HS-5 (cell line): ENCODE measurements around the gene KRT23.

ENCODE experiments used
- DNase-seq: peaks from one replicate; pipeline ENCODE4 v3.0.0-alpha.2; 2012; ENCODE audit warnings: low read depth

The KRT23 gene

GRCh38 chr17:40909755-40910154 is 27.7 kb downstream of the KRT23 start:
- DNase-seq: no peak

DNA sequence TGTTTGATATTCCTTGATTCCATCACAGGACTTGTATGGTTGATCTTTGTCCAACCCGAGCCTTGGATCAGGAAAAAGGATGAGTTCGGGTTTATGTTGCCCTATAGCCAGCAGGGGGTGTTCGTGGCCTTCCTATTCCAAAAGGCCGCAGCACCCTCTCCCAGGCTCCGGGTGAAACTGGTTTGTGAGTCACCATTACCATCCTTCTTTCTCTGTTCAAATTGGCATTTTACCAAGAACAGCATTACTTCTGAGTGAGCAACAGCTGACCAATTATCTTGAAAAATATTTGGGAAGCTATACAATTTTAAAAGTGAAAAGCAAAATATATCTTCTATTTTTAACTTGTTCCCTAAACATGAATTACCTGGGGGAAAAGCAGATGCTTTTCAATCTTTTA is 28.1 kb downstream of the KRT23 start:
- DNase-seq: peak; percentile 89

DNA sequence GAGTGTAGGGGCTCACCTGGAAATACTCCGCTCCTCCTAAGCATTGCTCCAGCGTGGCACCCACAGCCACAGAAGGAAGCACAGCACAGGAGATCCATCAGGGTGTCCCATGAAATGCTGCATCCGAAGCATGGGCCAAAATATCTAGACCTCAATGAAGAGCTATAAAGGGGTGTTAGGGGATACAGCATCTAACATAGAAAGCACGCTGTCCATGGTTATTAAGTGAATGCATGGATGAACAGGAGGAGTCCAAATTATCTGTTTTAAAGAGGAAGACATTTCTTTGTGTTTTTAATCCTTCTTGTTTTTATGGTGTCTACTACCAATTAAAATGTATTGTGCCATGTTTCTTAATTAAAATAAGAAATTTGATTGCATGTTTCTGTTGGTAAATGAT is 30.8 kb downstream of the KRT23 start:
- DNase-seq: no peak

- DNase-seq: no peak
Observed at GRCh38 chr17:40905370-40905769, 32.1 kb downstream of the KRT23 start.

GRCh38 chr17:40903129-40903847 is 34.2 kb downstream of the KRT23 start:
- DNase-seq: no peak

DNA sequence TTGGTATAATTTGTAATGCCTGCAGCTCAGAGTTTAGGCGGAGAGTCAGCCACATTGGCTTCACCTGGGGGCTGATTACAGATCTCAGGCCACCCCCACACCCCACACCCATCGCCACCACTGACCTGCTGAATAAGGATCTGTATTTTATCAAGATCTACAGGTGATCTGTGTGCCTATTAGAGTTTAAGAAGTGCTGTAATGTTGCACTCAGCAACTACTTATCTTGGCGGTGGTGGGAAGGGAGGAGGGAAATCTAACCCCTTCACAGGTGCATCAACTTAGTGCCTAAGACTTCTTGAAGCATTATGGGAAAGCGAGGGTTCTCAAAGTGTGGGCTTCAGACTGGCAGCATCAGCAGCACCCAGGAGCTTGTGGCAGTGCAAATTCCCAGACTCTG is 34.9 kb downstream of the KRT23 start:
- no peak for DNase-seq

GRCh38 chr17:40901981-40902474 is 35.4 kb downstream of the KRT23 start:
- no peak for DNase-seq

DNA sequence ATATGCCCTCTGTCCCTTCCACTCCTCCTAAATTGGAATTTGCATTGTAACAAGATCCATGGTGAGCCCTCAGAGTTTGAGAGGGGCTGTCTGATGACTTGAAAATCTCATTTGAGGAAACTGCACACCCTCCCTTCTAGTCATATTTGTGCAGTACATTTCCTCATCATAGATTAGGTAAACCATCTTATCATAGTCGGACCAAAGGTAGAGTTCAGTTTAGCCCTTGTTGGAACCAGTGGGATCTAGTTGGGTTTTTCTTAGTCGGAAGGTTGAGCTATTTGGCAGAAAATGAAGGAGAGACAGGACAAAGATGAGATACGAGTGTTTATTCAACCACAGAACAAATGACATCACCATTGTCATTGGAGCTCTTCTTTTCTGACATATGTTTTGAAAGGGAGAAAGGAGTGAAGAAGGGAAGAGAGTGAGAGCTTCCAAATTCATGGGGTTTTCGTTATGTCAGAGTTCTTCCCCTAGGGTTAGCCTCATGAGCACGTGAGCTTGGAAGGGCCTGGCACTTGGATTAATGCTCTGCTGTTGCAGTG is 36.6 kb downstream of the KRT23 start:
- DNase-seq: no peak

GRCh38 chr17:40896916-40897455 is 40.5 kb downstream of the KRT23 start:
- no peak for DNase-seq

DNA sequence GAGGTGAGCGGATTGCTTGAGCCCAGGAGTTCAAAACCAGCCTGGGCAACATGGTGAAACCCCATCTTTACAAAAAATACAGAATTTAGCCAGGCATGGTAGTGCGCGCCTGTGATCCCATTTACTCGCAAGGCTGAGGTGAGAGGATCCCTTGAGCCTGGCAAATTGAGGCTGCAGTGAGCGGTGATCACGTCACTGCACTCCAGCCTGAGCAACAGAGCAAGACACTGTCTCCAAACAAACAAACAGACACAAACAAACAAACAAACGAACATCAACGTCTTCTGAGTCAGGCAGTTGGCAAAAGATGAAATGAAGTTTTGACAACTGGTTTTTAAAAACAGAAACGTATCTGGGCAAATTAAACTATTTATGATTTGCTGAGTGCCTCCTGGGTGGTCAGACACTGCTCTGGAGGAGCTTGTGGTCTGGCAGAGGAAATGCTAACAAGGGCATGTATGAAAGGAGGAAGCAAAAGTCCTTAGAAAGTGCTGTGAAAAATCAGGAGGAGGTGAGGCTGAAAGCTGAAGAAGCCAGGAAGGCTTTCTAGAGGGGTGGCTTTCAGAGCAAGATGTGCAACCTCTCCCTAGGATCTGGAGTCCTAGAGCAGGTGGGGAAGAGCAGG is 42.2 kb downstream of the KRT23 start:
- DNase-seq: no peak

- DNase-seq: no peak
Observed at GRCh38 chr17:40888196-40888720, 49.2 kb downstream of the KRT23 start.

- DNase-seq: no peak
Observed at GRCh38 chr17:40886090-40886489, 51.4 kb downstream of the KRT23 start.

GRCh38 chr17:40884708-40885512 is 52.5 kb downstream of the KRT23 start, which contains the start of gene KRT20:
TSS of gene KRT20 (minus strand) at chr17:40885242. CDS start at chr17:40885185, 57 bp downstream.
- DNase-seq: no peak

DNA sequence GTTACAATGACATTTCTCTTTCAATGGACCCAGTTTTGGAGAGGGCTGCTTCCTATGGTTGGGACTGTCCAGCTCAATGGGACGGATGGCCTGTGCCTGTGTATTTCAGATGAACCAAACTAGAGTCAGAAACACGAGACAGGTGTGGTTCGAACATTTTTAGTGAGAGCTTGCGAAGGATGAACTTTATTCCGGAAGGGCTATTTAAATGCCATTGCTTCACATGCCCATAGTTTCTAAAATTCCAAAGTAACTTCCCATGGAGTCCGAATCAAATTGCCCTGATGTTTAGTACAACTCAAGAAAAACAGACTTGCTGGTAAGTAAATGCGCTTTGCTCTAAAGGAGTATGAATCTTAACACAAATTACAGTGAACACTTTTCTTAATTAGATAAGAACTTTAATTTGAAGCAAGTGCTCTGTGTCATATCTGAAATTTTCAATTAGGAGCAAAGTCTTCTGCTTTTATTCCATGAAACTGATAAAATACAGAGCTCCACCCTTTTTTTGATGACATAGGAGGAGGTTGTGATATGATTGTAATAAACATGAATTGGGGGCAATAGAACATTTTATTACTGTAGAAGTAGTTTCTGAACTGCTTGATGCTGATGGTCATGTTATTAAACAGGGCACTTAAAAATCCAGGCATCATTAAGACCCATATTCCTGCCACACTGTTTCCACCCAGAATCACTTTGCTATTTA is 53.7 kb downstream of the KRT23 start:
- no peak for DNase-seq

DNA sequence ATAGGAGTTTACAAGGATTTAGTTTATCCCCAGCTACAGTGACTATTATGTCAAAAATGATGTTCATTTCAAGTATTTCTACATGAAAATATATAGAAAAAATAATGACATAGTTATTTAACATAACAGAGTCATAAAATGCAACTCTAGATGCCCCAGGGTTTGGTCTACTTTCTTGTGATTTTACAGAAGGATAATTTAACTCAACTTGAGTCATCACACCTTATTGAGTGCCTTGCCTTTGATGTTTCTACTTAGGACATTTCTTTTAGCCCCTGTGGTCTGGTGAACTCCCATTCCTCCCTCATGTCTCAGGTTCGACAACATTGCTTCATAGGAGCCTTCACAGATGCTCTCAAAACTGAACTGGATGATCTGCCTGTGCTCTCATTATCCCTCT is 54.4 kb downstream of the KRT23 start:
- no peak for DNase-seq

GRCh38 chr17:40879026-40879425 is 58.4 kb downstream of the KRT23 start:
- DNase-seq: no peak

DNA sequence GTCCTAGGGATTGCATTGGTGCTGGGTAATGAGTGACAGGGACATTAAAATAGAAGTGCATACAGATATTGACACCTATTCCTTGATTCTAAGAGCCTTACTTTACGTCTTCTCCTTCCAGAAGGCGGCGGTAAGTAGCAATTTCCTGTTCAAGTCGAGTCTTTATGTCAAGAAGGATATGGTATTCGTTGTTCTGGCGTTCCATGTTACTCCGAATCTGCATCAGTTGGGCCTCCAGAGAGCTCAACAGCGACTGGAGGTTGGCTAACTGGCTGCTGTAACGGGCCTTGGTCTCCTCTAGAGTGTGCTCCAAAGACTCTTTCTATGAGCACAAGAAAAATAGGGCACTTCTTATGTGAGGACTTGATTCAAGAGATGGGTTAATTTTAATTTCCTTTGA is 59.4 kb downstream of the KRT23 start:
- no peak for DNase-seq

DNA sequence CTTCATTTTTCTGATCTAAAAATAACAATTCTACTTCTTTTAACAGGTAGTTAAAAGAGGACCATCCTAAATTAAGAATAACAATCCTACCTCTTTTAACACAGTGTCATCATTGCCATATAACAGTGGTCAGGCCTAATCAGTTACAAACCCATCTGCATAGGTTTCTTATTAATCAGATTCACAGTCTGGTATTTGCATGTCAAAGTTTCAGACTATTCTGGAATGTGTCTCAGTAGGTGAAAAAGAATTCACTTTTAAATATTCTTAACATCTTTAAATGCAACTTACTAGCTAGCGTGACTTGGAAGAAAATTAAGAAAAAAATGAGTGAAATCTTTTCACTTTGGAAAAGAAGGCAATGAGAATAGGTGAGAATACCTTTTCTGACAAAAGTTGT is 63.6 kb downstream of the KRT23 start:
- no peak for DNase-seq

DNA sequence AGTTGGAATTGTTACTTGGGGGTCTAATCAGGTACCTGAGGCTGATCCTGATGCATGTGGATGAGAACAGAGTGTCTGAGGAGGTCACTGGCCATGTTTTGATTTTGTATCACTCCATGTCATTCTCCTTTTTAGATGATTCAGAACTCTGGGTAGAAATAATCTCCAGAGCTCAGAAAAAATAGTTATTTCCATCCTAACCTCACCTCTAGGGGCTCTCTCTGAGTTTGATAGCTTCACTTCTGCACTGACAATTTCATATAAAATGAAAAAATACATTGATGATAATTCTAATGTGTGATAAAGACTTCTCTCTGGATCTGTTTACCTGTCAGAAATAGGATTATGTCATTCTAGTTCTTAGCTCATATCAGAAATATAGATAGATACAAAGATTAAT is 64.2 kb downstream of the KRT23 start:
- DNase-seq: no peak
